GM21447 (cell line): ENCODE results near the gene PIM2.
"Not testable (repeated sequence)": the region's sequence is repeated elsewhere in the genome, so short reads cannot be mapped to it uniquely, and the experiment has no call there.

ENCODE experiments used
- ATAC-seq: cut with Tn5 transposase; IDR thresholded peaks from one replicate; pipeline ENCODE4 v1.9.1; 2021; ENCODE audit not compliant: unreplicated experiment

PIM2 gene

DNA sequence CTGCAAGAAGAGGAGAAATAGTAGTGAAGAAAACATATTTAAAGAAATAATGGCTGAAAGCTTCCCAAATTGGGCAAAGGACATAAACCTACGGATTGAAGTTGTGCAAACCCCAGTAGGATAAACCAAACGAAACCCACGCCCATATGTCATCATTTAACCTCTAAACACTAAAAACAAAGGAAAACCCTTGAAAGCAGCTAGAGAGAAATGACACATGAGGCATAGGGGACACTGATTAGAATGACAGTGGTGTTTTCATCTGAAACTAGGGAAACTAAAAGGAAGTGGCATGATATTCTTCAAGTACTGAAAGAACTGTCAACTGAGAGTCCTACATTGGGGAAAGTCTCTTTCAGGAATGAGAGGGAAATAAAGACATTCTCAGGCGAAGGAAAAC is 41.9 kb downstream of the PIM2 start:
- not testable (repeated sequence) for ATAC-seq

DNA sequence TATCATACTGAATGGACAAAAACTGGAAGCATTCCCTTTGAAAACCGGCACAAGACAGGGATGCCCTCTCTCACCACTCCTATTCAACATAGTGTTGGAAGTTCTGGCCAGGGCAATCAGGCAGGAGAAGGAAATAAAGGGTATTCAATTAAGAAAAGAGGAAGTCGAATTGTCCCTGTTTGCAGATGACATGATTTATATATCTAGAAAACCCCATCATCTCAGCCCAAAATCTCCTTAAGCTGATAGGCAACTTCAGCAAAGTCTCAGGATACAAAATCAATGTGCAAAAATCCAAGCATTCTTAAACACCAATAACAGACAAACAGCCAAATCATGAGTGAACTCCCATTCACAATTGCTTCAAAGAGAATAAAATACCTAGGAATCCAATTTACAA is 46.8 kb downstream of the PIM2 start:
- not testable (repeated sequence) for ATAC-seq

DNA sequence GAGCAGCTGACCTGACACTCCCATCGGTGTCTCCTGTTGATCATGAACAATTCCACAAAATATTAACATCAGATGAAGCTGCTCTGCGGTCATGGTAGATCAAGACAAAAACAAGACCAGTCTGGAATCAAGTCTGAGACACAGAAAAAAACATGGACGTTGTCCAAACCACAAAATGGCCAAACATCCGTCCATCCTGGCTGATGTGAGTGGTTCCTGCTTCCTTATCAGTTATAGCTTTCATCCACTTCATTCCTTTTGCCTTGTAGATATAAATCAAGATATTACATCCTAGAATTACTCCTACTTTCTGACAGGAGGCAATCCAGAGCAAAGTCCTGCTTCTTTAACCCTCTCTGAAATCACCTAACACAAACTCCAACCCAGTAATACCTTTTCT is 54.6 kb downstream of the PIM2 start:
- no peak for ATAC-seq
